OCI-LY3 (cell line): Measurements from ENCODE around the gene SLC22A5.

Source experiments
- H2AFZ ChIP-seq: fragments of 200-600, 300-600 bp; shearing (Covaris generic); 2 replicates; pipeline ENCODE4 v1.6.0; 2014; ENCODE audit warnings: antibody characterized with exemption, low read depth, low read length
- H3K27ac ChIP-seq: fragments of 200-600, 300-600 bp; sonication (generic); 2 replicates; pipeline ENCODE4 v1.5.1; 2014; ENCODE audit warnings: mild to moderate bottlenecking, low read length, moderate library complexity, mixed read lengths
- H3K27me3 ChIP-seq: fragments of 200-600, 300-600 bp; sonication (generic); 2 replicates; pipeline ENCODE4 v1.6.1; 2014; ENCODE audit warnings: low read depth, low read length, mixed read lengths
- H3K36me3 ChIP-seq: fragments of 200-600, 300-600 bp; sonication (generic); replicated peaks from 2 replicates; pipeline ENCODE3; 2014; ENCODE audit warnings: low read depth, low read length, mixed read lengths
- H3K4me1 ChIP-seq: fragments of 300-600, 200-600 bp; sonication (generic); 2 replicates; pipeline ENCODE4 v1.6.1; 2014; ENCODE audit warnings: low read length, mixed read lengths
- H3K4me2 ChIP-seq: fragments of 200-600, 300-600 bp; sonication (generic); 2 replicates; pipeline ENCODE4 v1.6.1; 2014; ENCODE audit warnings: low read length, mixed read lengths
- H3K4me3 ChIP-seq: fragments of 300-600, 200-600 bp; sonication (generic); 2 replicates; pipeline ENCODE4 v1.5.1; 2014; ENCODE audit warnings: antibody characterized with exemption, mild to moderate bottlenecking, low read length, moderate library complexity
- H3K79me2 ChIP-seq: fragments of 300-600, 200-600 bp; shearing (Covaris generic); 2 replicates; pipeline ENCODE4 v1.6.1; 2014; ENCODE audit warnings: mild to moderate bottlenecking, low read length, mixed read lengths
- H3K9ac ChIP-seq: fragments of 300-600, 200-600 bp; shearing (Covaris generic); 2 replicates; pipeline ENCODE4 v1.6.0; 2014; ENCODE audit warnings: mild to moderate bottlenecking, low read length, moderate library complexity
- H3K9me3 ChIP-seq: fragments of 200-600, 300-600 bp; shearing (Covaris generic); 2 replicates; pipeline ENCODE4 v1.6.1; 2014; ENCODE audit warnings: low read length, mixed read lengths; ENCODE audit not compliant: insufficient read depth
- H4K20me1 ChIP-seq: fragments of 200-600, 300-600 bp; sonication (generic); 2 replicates; pipeline ENCODE4 v1.6.1; 2016; ENCODE audit warnings: low read length, mixed read lengths; ENCODE audit not compliant: insufficient read depth
- EZH2phosphoT487 ChIP-seq: fragments of 200-600 bp; shearing (Covaris generic); IDR thresholded peaks from 2 replicates; pipeline ENCODE4 v1.6.1; 2018; ENCODE audit warnings: antibody characterized with exemption, mixed run types, low read depth
- TF ChIP-seq, protein P1 (sequence below): fragments of 200-600, 300-600 bp; sonication (generic); IDR thresholded peaks from 2 replicates; pipeline ENCODE4 v1.5.1; 2014; ENCODE audit warnings: antibody characterized with exemption, low read length, low read depth

The SLC22A5 gene

DNA sequence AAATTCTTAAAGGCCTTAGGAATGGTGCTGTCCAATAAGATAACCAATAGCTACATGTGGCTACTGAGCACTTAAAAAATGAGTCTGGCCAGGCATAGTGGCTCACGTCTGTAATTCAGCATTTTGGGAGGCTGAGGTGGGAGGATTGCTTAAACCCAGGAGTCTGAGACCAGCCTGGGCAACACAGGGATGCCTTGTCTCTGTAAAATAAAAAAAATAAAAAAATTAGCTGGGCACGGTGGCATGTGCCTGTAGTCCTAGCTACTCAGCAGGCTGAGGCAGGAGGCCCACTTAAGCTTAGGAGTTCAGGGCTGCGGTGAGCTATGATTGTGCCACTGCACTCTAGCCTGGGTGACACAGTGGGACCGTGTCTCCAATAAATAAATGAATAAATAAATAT, 1.3 kb upstream of the SLC22A5 start:
- Histone ChIP-seq H3K9ac (no peak overlapping the region), H3K9me3 (no peaks in the 10 kb centered on the region), H3K79me2 (no peaks in the 10 kb centered on the region), H2AFZ (no peak overlapping the region), H3K27me3 (no peaks in the 10 kb centered on the region), H3K4me1 (peaks cover 4% of the 10 kb centered on the region; the same call in 1 of the 2 replicates), H4K20me1 (no peaks in the 10 kb centered on the region), H3K4me2 (no peak overlapping the region), H3K36me3 (no peaks in the 10 kb centered on the region), H3K27ac (no peak overlapping the region), H3K4me3 (no peak overlapping the region)
- TF ChIP-seq EZH2phosphoT487 = no peak
- TF ChIP-seq, protein P1, sequence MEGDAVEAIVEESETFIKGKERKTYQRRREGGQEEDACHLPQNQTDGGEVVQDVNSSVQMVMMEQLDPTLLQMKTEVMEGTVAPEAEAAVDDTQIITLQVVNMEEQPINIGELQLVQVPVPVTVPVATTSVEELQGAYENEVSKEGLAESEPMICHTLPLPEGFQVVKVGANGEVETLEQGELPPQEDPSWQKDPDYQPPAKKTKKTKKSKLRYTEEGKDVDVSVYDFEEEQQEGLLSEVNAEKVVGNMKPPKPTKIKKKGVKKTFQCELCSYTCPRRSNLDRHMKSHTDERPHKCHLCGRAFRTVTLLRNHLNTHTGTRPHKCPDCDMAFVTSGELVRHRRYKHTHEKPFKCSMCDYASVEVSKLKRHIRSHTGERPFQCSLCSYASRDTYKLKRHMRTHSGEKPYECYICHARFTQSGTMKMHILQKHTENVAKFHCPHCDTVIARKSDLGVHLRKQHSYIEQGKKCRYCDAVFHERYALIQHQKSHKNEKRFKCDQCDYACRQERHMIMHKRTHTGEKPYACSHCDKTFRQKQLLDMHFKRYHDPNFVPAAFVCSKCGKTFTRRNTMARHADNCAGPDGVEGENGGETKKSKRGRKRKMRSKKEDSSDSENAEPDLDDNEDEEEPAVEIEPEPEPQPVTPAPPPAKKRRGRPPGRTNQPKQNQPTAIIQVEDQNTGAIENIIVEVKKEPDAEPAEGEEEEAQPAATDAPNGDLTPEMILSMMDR = no peak

DNA sequence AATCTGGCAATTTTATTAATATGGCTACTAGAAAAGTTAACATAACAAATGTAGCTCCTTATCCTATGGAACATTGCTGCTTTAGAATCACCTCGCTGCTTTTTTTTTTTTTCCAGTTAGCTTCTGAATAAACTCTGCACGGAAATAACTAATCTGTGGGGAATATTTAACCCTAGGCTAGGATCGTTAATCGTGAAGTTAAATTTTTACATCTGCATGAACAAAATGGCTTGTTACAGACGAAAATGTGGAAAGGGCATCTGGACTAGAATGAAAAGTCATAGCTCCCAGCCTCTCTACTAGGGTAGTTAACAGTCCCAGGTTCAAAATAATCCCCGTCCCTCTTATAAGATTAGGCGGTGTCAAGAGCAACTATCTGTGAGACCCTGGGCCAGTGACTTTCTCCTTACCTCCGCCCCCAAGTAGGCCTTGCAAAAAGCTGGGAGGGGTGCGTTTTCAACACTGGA, 470 bp upstream of the SLC22A5 start:
- H3K36me3 ChIP-seq = no peaks in the 10 kb centered on the region
- peak overlapping the region; percentile 96 for H3K4me2 ChIP-seq
- no peaks in the 10 kb centered on the region for H3K9me3 ChIP-seq
- no peaks in the 10 kb centered on the region for H4K20me1 ChIP-seq
- H3K4me1 ChIP-seq = peaks cover 4% of the 10 kb centered on the region; the same call in 1 of the 2 replicates
- peak overlapping the region; percentile 94 for H2AFZ ChIP-seq
- H3K27me3 ChIP-seq = no peaks in the 10 kb centered on the region
- peak overlapping the region; percentile 97 for H3K4me3 ChIP-seq
- H3K79me2 ChIP-seq = no peaks in the 10 kb centered on the region
- H3K27ac ChIP-seq = no peak overlapping the region
- peak overlapping the region; percentile 74 for H3K9ac ChIP-seq
- no peak for TF ChIP-seq EZH2phosphoT487
- TF ChIP-seq, protein P1 = no peak

DNA sequence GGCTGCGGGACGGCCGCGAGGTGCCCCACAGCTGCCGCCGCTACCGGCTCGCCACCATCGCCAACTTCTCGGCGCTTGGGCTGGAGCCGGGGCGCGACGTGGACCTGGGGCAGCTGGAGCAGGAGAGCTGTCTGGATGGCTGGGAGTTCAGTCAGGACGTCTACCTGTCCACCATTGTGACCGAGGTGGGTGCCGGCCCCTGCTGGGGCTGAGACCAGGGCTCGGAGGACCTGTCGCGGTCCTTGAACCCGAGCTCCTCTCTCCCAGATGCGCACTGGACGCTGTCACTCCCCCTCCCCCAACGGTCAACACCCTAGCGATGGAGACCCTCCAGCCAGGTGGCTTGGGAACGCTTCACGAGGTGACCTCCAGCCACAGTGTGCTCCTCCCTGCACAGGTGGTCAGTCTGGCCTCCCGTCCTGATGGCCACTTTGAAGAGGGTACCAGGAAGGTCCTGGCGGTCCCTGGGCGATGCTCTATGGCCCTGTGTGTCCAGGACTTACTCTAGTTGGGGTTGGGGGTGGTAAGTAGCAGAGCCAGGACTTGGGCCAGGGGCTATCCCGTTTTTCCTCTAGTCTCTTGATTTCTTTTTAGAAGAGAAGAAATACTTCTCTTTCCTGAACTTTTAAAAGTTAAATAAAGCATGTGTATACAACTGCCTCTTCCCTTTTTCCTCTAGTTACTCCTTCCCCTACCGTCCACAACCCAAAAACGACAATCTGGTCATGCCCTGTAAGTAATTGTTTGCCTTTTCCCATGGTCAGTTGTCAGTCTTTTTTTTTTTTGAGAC, 866 bp downstream of the SLC22A5 start:
- Histone ChIP-seq H3K4me1 (peaks cover 4% of the 10 kb centered on the region; the same call in 1 of the 2 replicates), H3K9ac (peak overlapping the region; percentile 74), H4K20me1 (no peaks in the 10 kb centered on the region), H2AFZ (peak overlapping the region; percentile 94), H3K4me3 (peak overlapping the region; percentile 97), H3K27ac (no peak overlapping the region), H3K36me3 (no peaks in the 10 kb centered on the region), H3K27me3 (no peaks in the 10 kb centered on the region), H3K9me3 (no peaks in the 10 kb centered on the region), H3K4me2 (peak overlapping the region; percentile 96), H3K79me2 (no peaks in the 10 kb centered on the region)
- no peak for TF ChIP-seq EZH2phosphoT487
- TF ChIP-seq, protein P1 = no peak

DNA sequence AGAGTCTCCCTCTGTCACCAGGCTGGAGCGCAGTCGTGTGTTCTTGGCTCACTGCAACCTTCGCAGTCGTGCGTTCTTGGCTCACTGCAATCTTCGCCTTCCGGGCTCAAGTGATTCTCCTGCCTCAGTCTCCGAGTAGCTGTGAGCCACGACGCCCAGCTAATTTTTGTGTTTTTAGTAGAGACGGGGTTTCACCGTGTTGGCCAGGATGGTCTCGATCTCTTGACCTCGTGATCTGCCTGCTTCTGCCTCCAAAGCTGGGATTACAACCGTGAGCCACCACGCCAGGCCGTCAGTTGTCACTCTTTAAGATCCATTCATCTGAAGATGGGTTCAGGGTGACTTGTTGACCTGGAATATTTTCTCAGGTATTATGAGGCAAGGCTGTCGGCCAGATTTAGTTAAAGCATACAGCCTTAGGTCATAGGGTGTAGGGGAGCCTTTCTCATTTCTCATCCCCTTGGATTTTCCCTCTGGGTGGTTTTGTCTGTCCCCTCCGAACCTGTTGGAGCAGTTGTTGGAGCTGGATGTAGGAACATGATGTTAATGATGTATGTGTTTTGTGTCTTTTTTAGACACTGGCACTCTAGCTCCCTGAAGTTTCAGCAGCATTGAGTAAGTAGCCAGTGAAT, 1.6 kb downstream of the SLC22A5 start:
- Histone ChIP-seq H3K4me2 (peak overlapping the region; percentile 96; the same call in 1 of the 2 replicates), H3K4me3 (no peak overlapping the region), H3K27ac (no peak overlapping the region), H3K27me3 (no peaks in the 10 kb centered on the region), H2AFZ (no peak overlapping the region), H4K20me1 (no peaks in the 10 kb centered on the region), H3K36me3 (no peaks in the 10 kb centered on the region), H3K9me3 (no peaks in the 10 kb centered on the region), H3K79me2 (no peaks in the 10 kb centered on the region), H3K9ac (no peak overlapping the region), H3K4me1 (peaks cover 4% of the 10 kb centered on the region; the same call in 1 of the 2 replicates)
- no peak for TF ChIP-seq EZH2phosphoT487
- TF ChIP-seq, protein P1 = no peak
